Lower lobe of right lung (tissue), 2 donors: ENCODE data around the gene AGO1. TPM values are rescaled to one million over a fixed set of nuclear protein-coding genes. Genes with fewer than 3 reads are reported as not detected.

Experiments used
- ATAC-seq, 2 donors: fragments of 200-7000 bp; cut with Tn5 transposase; one replicate each; pipeline ENCODE4 v1.9.1; 2020 to 2022; ENCODE audit warnings: mild to moderate bottlenecking in 2 of 2, moderate library complexity in 2 of 2
- DNase-seq: peaks from one replicate; pipeline ENCODE4 v3.0.0-alpha.2; 2020
- H3K27ac ChIP-seq: fragments of 200-600 bp; one replicate; pipeline ENCODE4 v1.8.0; 2022
- H3K27me3 ChIP-seq: fragments of 200-600 bp; one replicate; pipeline ENCODE4 v1.8.0; 2022; ENCODE audit warnings: low read depth
- H3K36me3 ChIP-seq: fragments of 200-600 bp; one replicate; pipeline ENCODE4 v1.8.0; 2022; ENCODE audit warnings: mild to moderate bottlenecking
- H3K4me1 ChIP-seq: fragments of 200-600 bp; one replicate; pipeline ENCODE4 v1.8.0; 2022
- H3K4me3 ChIP-seq: fragments of 200-600 bp; one replicate; pipeline ENCODE4 v1.8.0; 2022; ENCODE audit warnings: mild to moderate bottlenecking
- H3K9me3 ChIP-seq: fragments of 200-600 bp; one replicate; pipeline ENCODE4 v1.8.0; 2022
- intact Hi-C: fragments of 100-400 bp; cut with DNase I; formaldehyde crosslinking; loops from one replicate; pipeline ENCODE4 v1.11.0; 2022
- total RNA-seq: library from RNA; stranded (reverse); fragmentation: NEBNext Ultra II Directional; extraction: Animal tissue kit (Norgen Biotek cat#: 25700); gene quantifications from one replicate; pipeline ENCODE4 v1.2.1, GENCODE V29; 2021
- TF ChIP-seq, protein P1 (sequence below): fragments of 200-600 bp; IDR thresholded peaks from one replicate; pipeline ENCODE4 v1.8.0; 2022; ENCODE audit warnings: antibody characterized with exemption, mild to moderate bottlenecking
- donor health status: DM: no; HTN: yes; CAD: no; lungs with severe emphysema.

AGO1 gene
- total RNA-seq, 1 donor from 2014 or later = 26.9 TPM

DNA sequence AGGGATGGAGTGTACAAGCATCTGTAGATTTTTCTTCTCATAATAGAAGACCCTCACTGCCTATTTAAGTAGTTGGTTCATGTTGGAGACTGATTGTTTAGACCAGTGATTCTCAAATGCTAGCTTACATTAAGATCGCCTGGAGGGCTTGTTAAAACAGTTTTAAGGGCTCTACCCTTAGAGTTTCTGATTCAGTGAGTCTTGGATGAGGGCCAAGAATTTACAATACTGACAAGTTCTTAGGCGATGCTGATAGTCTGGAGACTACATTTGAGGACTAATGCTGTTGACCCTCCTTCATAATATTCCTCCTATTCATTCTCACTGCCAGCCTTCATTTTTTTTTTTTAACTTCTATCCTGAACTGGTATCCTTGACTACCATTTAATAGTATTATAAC, 32.7 kb downstream of the AGO1 start:
- no peak overlapping the region for H3K4me3 ChIP-seq
- ATAC-seq = no peak
- H3K36me3 ChIP-seq = peaks cover 97% of the 10 kb centered on the region
- DNase-seq = no peak
- TF ChIP-seq, protein P1, sequence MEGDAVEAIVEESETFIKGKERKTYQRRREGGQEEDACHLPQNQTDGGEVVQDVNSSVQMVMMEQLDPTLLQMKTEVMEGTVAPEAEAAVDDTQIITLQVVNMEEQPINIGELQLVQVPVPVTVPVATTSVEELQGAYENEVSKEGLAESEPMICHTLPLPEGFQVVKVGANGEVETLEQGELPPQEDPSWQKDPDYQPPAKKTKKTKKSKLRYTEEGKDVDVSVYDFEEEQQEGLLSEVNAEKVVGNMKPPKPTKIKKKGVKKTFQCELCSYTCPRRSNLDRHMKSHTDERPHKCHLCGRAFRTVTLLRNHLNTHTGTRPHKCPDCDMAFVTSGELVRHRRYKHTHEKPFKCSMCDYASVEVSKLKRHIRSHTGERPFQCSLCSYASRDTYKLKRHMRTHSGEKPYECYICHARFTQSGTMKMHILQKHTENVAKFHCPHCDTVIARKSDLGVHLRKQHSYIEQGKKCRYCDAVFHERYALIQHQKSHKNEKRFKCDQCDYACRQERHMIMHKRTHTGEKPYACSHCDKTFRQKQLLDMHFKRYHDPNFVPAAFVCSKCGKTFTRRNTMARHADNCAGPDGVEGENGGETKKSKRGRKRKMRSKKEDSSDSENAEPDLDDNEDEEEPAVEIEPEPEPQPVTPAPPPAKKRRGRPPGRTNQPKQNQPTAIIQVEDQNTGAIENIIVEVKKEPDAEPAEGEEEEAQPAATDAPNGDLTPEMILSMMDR = no peak
- H3K27me3 ChIP-seq = no peaks in the 10 kb centered on the region
- no peaks in the 10 kb centered on the region for H3K9me3 ChIP-seq
- H3K27ac ChIP-seq = no peak overlapping the region
- H3K4me1 ChIP-seq = no peaks in the 10 kb centered on the region
- intact Hi-C loops = no loop called here

DNA sequence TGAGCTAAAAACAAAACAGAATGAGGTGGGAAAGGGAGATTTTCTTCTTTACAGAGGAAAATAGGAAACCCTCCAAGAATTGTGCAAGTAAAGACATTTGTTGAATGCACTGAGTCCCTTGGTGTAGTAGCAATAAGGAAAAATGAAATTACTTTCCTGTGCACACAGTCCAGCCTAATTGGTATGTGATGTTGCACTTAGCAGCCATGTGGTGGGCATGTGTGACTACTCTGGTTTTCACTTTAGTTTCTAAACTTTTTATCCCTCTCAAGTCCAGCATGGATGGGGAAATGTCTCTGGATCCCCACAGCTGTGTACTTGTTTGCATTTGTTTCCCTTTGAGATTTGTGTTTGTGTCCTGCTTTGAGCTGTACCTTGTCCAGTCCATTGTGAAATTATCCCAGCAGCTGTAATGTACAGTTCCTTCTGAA, 40.8 kb downstream of the AGO1 start:
- Histone ChIP-seq H3K27me3 (no peaks in the 10 kb centered on the region), H3K27ac (no peak overlapping the region), H3K36me3 (peaks cover 35% of the 10 kb centered on the region), H3K4me1 (no peaks in the 10 kb centered on the region), H3K4me3 (no peak overlapping the region), H3K9me3 (no peaks in the 10 kb centered on the region)
- intact Hi-C loops = no loop called here
- TF ChIP-seq, protein P1 = no peak
- DNase-seq = no peak
- ATAC-seq = no peak

DNA sequence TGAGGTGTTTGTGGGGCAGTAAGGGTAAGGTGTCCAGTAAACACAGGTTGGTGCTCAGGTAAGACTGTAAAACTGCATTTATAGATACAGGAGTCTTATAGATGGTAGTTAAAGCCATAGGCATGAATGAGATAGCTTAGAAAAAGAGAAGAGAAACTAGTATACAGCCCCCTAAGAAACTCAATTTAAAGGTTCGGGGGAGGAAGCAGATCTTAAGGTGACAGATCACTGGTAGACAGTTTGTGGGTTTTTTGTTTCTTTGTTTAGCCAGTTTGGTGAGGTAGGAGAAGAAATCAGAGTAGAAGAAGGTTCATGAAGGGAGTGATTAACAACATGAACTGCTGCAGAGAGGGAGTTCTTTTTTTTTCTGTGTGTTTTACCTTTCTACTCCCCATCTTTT, 41.8 kb downstream of the AGO1 start:
- no peaks in the 10 kb centered on the region for H3K27me3 ChIP-seq
- intact Hi-C loops = no loop called here
- H3K27ac ChIP-seq = no peak overlapping the region
- H3K36me3 ChIP-seq = peaks cover 25% of the 10 kb centered on the region
- TF ChIP-seq, protein P1 = no peak
- peaks cover 3% of the 10 kb centered on the region for H3K4me1 ChIP-seq
- no peaks in the 10 kb centered on the region for H3K9me3 ChIP-seq
- no peak overlapping the region for H3K4me3 ChIP-seq
- DNase-seq (no peak), ATAC-seq (no peak)

DNA sequence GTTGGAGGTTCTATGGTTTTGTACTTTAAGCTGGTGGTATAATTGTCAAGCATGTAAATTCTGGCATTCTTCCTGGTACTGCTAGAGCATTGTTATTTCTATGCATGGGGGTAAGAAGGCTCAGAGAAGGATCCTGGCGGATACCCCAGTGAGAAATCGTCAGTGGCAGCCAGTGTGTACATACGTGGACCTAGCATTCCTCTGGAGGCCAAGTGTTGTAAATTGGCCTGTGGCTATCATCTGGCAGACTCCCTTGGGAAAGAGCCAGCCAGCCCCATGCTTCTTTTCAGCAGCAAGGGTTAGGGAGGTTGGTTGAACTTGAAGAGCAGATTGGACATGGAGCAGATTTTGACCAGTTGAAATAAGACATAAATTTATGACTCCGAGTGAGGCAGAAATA, 42.7 kb downstream of the AGO1 start:
- no peak for DNase-seq

DNA sequence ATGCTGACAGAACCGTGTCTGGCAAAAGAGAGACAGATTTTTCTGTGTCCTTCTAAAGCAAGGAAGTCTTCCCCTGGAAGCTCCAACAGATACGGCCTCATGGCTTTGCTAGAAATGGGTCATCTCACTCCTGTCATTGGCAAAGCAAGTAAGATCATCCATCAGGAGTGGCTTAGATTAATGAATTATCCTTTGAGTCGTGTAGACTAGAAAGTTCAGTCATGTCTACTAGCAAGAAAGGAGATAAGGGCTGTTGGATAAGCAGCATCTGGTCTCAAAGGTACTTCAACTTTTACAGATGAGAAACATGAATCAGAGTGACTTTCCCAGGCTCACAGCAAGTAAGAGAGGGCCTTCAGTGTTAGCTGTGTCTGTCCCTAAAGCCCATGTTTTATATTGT, 44.5 kb downstream of the AGO1 start:
- no peak overlapping the region for H3K4me3 ChIP-seq
- no peak for ATAC-seq
- peaks cover 14% of the 10 kb centered on the region for H3K4me1 ChIP-seq
- H3K27ac ChIP-seq = no peak overlapping the region
- no peak for DNase-seq
- intact Hi-C loops = no loop called here
- H3K36me3 ChIP-seq = no peaks in the 10 kb centered on the region
- TF ChIP-seq, protein P1 = no peak
- no peaks in the 10 kb centered on the region for H3K9me3 ChIP-seq
- no peaks in the 10 kb centered on the region for H3K27me3 ChIP-seq

More for the DNA sequence above, 42.7 kb downstream of the AGO1 start:
- no peak overlapping the region for H3K27ac ChIP-seq
- H3K36me3 ChIP-seq = peaks cover 16% of the 10 kb centered on the region
- no peaks in the 10 kb centered on the region for H3K27me3 ChIP-seq
- no peaks in the 10 kb centered on the region for H3K9me3 ChIP-seq
- no peak overlapping the region for H3K4me3 ChIP-seq
- TF ChIP-seq, protein P1 = no peak
- intact Hi-C loops = no loop called here
- no peak for ATAC-seq
- peaks cover 7% of the 10 kb centered on the region for H3K4me1 ChIP-seq
